Gastroesophageal sphincter (tissue), 3 donors: ENCODE results near the gene TCEAL1.

Experiments
- CTCF ChIP-seq, 4 experiments: fragments of 200-600 bp in 2 of 4; fragments of 450-650 bp in 2 of 4; sonication (generic) in 1 of 4; IDR thresholded peaks; one replicate each; pipeline ENCODE4 v1.5.1; 2017 to 2019; ENCODE audit warnings: antibody characterized with exemption in 4 of 4, mild to moderate bottlenecking in 2 of 4, moderate library complexity in 2 of 4
- EP300 ChIP-seq: sonication (generic); formaldehyde crosslinking; IDR thresholded peaks from one replicate; pipeline ENCODE4 v1.6.1; 2017; ENCODE audit warnings: antibody characterized with exemption, mild to moderate bottlenecking

DNA sequence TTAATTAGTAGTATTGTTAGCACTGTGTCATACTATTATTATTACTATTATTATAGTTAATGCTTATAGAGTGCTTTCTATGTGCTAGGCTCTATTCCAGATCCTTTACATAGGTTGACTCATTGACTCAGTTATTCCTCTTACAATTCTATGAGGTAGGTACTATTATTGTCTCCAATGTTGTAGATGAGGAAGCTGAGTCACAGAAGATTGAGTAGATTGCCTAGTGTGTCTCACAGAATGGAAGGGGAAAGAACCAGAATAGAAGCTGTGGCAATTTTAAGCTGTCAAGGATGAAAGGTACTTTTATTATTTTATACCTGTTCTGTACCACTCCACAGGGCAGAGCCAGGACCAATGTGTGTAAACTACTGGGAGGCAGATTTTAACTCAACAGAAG is 1.9 kb upstream of the TCEAL1 start:
- no peak for TF ChIP-seq CTCF (IDR thresholded peaks at IDR 0.05)
- TF ChIP-seq EP300: no peak
